Activated CD4-positive, alpha-beta T cell treated with anti-CD3 and anti-CD28 coated beads for 4 hours (primary cell): Measurements from ENCODE around the gene ECHDC3.
"Not testable (repeated sequence)": the region's sequence is repeated elsewhere in the genome, so short reads cannot be mapped to it uniquely, and the experiment has no call there.

Experiments
- DNase-seq, 2 donors: peaks; one replicate each; pipeline ENCODE4 v3.0.0-alpha.2; 2020

The ECHDC3 gene

DNA sequence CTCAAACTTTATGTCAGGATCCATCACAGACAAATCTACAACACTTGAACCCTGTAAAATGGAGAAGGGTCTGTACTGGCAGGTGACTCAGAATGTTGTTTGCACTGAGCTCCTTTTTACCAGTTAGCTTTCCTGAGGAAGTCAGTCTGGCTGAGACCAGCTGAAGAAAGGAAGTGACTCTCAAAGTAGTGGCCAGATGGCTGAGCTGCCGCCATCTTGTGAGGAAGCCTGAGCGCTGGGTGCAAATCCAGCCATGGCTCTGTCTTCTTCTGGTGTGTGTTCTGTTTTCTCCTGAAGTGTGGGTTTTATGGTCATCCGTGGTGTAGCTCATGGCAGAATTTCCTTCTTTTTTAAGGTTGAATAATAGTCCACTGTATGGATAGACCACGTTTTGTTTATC, 25.5 kb upstream of the ECHDC3 start:
- no peak for DNase-seq

DNA sequence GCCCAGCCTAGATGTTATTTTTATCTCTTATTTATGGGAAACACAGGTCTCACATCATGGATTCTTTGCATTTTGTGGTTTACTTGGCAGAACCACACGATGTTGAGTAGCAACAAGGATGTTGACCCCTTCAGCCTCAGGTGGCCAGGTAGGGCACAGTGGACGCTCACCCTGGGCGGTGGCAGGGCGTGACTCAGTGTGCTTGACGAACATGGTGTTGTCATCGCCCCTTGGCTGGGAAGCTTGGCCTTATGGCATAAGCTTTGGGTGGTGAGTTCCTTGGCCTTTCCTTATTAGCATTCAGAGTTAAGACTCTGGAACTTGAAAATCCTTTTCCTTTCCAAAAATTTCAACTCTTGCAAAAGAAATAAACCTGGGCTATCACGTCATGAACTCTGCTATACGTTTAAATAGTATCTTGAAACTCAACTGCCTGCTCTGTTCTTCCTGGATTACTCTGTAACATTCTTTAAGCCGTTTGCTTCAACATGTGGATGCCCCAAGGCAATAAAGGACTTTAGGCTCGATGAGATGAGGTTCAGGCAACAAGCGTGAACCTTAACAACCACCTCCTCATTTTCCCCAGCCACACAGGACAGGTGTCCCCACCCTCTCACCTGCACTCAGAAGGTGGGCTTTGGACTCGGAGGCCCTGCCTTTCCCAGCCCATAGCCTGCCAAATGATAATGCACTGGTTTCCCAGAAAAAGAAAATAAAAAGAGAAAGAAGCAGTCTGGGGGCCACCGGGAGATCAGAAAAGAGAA, 22.5 kb upstream of the ECHDC3 start:
- no peak for DNase-seq

DNA sequence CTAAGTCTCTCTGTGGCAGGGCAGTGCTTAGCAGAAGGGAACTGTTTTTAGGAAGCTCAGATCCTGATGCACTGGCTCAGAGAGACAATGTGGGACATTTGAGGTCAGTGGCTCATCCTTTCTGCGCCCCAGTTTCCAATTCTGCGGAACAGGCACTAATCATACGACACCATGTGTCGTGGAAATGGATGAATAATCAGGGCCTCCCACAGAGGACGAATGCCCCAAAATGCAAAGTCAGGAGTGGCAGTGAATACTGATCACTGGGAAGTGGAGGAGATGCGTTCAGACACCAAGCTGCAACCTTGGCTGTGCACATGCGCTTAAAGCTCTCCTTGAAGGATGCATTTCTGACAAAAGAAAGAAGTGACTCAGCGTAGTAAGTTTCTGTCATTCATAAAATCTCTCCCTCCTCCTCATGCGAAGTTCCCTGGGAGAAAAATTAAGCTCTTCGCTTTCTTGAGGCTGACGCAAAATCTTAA, 21.9 kb upstream of the ECHDC3 start:
- DNase-seq: no peak

DNA sequence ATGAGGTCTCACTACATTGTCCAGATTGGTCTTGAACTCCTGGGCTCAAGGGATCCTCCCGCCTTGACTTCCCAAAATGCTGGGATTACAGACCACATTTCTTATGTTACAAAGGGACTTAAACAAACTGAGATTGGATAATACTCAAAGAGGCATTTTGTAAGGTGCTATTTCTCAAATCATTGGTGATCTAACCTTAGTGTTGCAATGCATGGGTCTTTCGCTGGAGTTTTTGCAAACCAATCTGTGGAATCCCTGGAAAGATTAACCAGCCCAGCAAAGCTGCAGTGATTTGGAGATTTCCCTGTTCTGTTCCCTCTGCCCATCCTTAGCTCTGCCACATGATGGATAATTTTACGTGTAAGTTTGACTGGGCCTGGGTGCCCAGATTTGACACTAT, 20.4 kb upstream of the ECHDC3 start:
- DNase-seq: no peak

DNA sequence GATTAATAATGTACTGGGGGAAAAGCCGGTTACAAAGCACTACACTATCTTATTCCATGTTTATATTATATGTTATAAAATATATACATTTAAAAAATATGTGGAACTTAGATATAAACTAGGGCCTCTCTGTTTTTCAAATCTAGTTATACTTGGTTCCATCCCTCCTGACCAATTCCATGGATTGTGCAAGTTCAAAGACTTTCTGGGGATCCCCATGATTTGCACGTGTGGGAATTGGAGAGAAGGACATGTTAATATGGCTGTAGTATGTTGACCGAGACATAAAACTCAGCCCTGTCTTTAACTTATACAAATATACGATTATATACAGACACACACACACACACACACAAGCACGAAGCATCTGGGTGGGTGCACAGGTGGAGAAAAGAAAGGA, 18.8 kb upstream of the ECHDC3 start:
- DNase-seq: no peak

DNA sequence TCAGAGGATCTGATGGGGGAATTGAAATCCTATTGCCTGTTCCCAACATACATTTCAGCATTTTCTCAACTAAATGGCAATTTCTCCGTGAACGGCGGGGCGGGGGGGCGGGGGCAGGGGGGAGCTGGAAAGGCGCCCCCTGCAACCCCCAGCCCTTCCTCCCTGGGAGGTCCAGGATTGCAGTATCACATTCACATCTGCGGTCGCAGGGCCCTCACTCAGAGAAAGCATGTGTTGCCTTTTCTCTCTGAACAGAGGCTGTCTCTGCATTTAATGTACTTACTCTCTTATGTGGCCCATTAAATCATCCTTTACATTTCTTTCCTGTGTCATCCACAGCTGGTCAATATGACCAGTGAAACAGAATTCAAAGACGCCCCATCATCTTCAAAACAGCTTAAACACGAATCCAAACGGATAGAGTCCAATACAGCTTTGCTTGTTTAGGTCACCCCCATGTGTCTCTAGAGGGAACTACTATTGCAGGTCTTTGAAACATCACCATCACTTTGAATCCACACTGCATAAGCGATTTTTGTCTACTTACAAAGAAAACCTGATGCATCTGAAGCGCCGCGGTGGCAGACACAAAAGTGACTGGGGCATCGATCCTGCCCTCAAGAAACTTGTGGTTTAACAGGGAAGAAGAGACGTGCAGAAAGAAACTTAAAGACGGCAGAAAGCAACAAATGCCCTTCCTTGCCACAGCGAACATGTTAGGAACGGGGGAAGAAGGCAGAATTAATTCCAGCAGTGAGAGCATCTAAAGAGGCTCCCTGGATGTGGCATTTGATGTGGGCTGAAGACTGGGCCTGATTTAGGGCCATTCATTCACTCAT, 17.0 kb upstream of the ECHDC3 start:
- peak in 1 of 2 donors; percentile 14 for DNase-seq

DNA sequence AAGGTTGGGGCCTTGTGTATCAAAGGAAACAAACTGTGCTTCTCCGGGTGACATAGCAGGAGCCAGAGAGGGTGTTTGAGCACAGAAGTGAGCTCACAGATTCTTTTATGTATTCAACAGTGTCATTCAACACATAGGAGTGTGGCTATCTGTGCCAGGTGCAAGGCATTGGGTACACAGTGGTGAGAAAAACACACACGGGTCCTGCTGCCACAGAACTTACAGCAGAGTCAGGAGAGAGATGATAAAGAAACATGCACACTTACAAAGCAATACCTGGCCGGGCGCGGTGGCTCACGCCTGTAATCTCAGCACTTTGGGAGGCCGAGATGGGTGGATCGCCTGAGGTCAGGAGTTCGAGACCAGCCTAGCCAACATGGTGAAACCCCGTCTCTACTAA, 16.3 kb upstream of the ECHDC3 start:
- no peak for DNase-seq

DNA sequence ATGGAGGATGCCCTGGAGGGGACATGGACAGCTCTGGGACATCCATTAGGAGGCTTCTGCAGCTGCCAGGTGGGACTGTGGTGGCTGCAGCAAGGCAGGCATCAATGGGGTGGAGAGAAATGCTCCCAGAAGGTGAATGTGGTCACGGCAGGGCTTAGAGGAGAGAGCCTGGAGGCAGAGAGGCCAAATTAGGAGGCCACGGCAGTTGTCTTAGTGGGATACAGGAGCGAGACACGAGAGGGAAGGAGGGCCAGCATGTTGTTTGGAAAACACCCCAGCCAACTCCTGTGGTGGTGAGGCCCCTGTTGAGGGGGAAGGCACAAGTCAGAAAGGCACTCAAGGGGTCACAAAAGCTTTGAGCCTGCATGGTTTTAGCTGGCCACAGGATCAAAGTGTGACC, 14.6 kb upstream of the ECHDC3 start:
- DNase-seq: no peak

DNA sequence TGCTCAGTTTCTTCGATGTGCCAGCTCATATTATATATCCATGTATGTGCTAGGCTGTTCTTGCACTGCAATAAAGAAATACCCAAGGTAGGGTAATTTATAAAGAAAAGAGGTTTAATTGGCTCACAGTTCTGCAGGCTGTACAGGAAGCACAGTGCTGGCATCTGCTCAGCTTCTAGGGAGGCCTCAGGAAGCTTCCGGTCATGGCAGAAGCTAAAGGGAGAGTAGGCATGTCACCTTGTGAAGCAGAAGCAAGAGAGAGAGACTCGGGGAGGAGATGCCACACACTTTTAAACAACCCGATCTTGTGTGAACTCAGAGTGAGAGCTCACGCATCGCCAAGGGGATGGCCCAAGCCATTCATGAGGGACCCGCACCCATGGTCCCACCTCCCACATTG, 13.8 kb upstream of the ECHDC3 start:
- DNase-seq: no peak

DNA sequence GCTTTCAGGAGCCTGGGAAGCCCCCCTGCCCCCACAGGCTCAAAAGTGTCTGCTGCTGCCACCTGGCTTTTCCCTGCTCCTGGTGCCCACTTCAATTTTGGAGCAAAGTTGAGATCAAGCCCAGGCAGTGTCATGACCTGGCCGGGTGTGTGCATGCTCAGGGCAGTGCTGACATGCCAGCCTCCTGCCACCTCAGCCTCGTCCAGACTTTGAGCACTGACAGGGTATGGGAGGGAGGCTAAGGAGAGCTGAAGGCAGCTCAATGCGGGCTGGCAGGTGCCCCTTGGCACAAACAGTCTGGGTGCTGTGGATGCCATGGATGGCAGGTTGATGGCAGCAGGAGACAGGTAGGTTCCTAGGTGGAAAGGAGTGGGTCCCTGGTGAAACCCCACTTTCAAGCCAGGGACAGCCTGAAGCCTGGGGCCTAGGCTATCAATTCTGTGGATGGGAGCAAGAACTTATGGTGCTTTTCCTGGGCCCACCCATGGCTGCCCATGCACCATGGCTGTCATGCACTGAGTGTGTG, 12.3 kb upstream of the ECHDC3 start:
- DNase-seq: no peak

DNA sequence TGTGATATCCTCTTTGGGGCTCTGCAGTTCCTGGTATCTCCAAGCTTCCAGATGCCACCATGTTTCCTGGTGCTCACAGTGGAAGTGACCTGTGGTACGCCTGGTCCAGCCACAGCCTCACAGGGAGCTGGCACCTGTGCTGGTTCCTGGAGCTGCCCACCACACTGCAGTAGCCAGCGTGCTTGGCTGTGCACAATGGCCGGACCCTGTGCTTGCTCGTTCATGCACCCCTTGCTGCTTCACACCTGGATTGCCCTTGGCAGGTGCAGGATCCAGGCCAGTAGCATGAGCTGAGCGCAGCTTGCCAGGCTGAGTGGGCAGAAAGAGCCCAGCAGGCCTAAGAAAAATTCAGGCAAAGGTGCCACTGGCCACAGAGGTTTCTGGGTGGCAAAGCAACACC, 11.4 kb upstream of the ECHDC3 start:
- no peak for DNase-seq

DNA sequence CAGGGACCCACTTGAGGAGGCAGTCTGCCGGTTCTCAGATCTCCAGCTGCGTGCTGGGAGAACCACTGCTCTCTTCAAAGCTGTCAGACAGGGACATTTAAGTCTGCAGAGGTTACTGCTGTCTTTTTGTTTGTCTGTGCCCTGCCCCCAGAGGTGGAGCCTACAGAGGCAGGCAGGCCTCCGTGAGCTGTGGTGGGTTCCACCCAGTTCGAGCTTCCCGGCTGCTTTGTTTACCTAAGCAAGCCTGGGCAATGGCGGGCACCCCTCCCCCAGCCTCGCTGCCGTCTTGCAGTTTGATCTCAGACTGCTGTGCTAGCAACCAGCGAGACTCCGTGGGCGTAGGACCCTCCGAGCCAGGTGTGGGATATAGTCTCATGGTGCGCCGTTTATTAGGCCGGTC, 5.4 kb upstream of the ECHDC3 start:
- DNase-seq: not testable (repeated sequence)

DNA sequence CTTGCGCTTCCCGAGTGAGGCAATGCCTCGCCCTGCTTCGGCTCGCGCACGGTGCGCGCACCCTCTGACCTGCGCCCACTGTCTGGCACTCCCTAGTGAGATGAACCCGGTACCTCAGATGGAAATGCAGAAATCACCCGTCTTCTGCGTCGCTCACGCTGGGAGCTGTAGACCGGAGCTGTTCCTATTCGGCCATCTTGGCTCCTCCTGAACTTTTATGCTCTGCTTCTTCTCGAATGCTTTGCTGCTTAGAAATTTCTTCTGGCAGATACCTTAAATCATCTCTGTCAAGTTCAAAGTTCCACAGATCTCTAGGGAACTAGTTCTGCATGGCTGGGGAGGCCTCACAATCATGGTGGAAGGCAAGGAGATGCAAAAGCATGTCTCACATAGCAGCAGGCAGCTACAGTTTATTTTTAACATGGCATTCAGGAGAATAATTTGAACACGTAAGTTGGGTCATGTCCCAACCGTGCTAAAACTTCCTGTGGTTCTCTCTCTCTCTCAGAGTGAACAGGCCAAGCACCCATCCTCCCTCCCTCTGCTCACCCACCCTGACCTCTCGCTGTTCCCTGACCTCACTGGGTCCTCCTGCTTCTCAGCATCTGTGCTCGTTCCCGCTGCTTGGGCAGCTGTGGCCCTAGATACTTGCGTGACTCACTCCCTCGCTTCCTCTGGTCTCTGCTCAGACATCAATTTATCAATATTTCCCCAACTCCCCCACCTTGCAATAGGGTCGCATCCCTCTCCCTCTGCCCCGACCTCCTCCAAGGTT, 4.7 kb upstream of the ECHDC3 start:
- not testable (repeated sequence) for DNase-seq

DNA sequence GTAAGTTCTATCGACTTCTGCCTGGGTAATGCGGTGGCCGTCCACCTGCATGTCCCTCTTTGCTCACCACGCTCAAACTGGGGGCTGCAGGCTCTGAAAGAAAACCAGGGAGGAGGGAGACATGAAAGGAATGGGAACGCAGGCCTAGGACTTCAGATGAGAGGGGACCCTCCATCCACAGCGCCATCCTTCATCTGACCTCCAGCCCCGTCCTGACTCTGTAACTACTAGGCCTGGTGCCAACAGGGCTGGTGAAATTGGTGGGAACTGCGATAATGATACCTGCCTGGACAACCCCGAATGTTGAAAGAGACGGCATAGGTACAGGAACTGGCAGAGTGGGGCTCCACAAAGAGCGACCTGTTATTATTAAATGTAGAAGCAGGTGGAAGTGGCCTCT, 1.3 kb upstream of the ECHDC3 start:
- no peak for DNase-seq

DNA sequence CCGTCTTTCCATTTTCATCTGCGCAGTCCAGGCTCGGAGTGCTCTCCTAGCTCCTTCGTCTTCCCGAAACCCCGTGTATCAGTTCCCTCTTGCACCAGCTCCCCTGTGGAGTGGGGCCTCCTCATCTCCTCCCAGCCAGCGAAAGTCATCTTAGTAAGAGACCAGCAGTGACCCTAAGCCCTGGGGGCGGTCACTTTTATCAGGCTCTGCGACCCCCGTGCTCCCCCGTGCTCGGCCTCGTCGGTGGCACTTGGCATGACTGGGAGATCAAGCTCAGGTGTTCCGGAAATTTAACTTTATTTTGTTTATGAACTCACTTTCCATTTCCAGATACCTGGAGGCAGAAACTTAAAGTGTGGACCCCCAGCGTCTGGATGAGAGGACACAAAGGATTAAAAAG, 574 bp upstream of the ECHDC3 start:
- DNase-seq: no peak

DNA sequence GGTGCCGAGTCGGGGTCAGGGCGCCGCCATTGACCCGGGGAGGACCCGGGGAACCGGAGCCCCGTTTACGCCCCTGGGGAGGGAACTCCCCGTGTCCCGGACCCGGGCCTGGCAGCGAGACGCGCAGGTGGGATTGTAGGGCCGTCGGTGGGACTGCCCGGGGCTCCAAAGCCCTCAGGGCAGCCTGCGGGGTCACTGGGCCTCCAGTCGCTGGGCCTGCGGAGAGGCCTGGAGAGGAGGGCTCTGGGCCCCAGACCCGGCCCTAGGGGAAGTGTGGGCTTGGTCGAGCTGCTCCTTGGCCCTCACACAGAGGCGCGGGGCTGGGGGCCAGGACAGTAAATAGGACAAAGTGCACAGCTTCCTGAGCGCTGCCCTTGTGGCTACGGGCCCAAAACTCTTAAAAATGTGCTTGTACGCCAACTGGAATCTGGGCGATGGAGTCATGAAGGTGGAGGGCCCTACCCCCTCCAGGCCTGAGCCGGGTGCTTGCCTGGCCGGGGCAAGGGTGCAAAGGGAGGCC, 657 bp downstream of the ECHDC3 start:
- no peak for DNase-seq

DNA sequence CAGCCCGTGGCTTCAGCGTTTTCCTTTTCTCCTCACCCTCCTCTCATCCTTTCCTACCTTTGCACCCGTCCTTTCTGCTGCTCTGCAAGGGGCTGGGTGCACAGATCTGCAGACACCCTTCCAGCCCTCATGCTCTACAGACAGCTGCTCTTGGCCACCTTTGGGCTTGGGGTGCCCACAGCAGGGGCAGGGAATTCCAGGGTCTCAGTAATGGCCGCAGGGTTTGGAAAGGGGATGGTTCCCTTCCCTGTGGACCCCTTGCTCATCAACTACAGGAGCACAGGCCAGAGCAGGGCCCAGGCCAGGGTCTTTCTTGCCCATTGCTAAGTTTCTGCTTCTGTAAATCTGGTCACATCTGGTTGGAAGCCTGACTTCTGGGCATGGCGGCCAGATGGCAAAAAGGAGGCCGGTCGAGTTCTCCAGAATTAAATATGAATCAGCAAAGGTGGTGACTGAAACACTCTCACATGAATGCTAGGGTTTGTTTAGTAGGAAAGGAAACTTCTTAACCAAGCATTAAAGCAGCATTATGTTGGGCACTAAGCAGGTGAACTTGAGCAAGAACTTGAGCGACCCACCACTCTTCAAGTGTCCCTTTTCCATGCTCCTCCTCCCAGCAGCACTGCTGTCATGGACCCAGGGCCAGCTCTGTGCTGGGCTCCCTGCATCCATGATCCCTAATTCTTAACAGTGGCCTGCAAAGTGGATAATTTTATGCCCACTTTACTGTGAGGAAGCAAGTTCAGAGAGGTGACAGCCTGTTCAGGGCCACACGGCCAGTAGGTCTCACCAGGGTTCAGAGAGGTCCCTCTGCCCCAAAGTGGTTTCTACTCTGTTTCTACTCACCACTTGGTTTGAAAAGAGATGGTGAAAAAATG, 1.5 kb downstream of the ECHDC3 start:
- no peak for DNase-seq

DNA sequence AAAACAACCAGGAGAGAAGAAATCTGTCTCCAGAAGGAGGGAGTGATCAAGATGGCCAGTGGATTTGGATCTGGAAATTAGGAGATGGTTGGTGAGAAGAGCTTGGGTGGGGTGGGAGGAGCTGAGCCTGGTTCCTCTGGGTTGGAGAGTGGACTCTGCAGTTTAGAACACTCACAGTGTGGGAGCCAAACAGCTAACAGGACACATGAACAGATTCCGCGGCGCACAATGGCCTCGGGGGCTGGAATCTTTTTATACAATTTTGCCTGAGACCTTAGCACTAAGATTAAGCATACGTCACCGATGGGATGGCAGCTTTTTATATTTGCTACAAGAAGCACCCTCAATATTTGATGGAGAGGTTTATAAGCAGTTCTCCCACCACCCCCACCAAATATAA, 2.9 kb downstream of the ECHDC3 start:
- no peak for DNase-seq

DNA sequence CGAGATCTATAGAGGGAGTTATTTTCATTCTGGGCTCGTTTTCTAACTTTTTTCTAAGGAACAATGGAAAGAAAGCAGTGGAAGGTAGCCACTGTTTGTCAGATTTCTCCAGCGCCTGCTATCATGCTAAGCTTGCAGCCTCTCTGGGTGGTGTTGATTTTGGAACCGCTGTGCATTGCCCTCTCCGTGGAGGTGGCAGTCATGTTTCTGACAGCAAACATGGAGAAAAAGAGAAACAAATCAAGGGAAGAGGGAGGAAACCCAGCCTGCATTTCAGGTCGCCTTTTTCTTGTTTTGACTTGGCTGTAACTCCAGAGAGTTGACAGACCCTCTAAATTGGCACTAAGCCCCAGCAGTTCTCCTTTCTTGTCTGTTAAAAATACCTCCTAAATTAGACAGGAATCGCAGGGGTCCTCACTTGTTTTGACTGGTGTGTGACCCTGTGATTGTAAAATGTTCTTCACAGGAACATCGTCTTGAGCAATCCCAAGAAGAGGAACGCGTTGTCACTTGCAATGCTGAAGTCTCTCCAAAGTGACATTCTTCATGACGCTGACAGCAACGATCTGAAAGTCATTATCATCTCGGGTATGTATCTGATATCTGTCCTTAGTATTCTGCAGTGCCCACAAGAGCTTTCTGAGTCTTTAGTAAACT, 4.8 kb downstream of the ECHDC3 start:
- DNase-seq: no peak

DNA sequence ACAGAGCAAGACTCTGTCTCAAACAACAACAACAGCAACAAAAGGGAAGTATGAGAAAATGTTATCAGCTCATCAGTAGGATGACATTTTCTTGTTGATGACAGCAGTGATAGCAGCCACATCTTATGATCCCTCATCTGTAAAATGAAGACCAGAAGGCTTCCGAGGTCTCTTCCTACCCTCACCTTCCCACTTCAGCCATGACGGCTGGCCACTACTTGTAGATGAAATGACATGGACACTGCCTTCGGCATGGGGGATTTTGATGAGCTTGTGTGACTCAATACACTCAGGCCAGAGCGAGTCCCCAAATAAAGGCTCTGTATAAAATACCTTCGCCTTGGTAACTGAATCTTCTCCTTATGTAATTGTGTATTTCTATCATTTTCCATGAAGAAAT, 6.7 kb downstream of the ECHDC3 start:
- DNase-seq: no peak

DNA sequence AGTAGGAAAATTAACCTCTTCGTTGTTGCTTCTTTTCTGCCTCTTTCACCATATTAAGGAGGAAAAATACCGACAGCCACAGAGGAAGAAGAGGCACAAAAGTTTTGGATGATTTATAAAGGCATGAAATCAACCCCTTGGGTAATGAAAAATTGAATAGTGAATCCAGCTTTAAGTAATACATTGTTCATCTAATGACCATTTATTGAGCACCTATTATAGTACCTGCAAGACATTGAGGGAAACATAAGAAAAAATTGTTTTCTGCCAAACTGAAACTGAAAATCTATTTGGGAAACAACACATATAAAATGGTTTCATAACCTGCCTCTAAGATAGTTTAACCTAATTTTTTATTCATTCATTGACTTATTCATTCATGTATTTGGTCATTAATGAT, 8.2 kb downstream of the ECHDC3 start:
- no peak for DNase-seq
